Muscle layer of duodenum (tissue), 2 donors: Measurements from ENCODE around the gene FGF6.

Source experiments
- H3K27ac ChIP-seq: one replicate; pipeline ENCODE4 v1.7.0; 2013; ENCODE audit warnings: mild to moderate bottlenecking, low read length
- H3K27me3 ChIP-seq: one replicate; pipeline ENCODE4 v1.7.0; 2013; ENCODE audit warnings: low read depth, mild to moderate bottlenecking, control low read depth, low read length
- H3K36me3 ChIP-seq, 2 donors: one replicate each; pipeline ENCODE4 v1.7.0; 2013; ENCODE audit warnings: low read length in 2 of 2, control low read depth in 1 of 2, mild to moderate bottlenecking in 1 of 2; ENCODE audit not compliant: insufficient read depth in 2 of 2, control insufficient read depth in 1 of 2
- H3K4me1 ChIP-seq, 2 donors: one replicate each; pipeline ENCODE4 v1.7.0; 2013; ENCODE audit warnings: low read length in 2 of 2, mild to moderate bottlenecking in 2 of 2, control low read depth in 1 of 2, moderate library complexity in 1 of 2; ENCODE audit not compliant: insufficient read depth in 2 of 2, control insufficient read depth in 1 of 2
- H3K4me3 ChIP-seq, 2 donors: one replicate each; pipeline ENCODE4 v1.7.0; 2013; ENCODE audit warnings: low read length in 2 of 2, low read depth in 1 of 2, mild to moderate bottlenecking in 1 of 2
- H3K9me3 ChIP-seq, 2 donors: one replicate each; pipeline ENCODE4 v1.7.0; 2013; ENCODE audit warnings: low read length in 2 of 2, control low read depth in 1 of 2, mild to moderate bottlenecking in 1 of 2; ENCODE audit not compliant: control insufficient read depth in 1 of 2
- donor health status: healthy.

The FGF6 gene

DNA sequence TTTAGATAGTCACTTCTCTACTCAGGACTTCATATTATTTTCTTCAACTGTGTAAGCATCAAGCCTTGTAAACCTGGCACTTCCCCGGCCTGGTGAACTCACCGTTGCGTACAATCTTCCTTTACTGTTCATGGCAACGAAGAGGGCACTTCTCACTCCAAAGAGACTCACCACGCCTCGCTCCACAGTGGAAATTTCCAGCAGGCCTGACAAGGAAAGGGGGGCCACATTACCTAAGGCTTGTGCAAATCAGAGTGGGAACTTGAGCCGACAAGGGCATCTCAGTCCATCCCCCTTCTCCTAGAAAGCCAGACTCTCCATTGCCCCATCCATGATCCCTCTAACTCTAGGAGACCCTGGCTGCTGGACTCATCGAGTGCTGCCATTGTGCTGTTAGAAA is 1.6 kb downstream of the FGF6 start:
- H3K27ac ChIP-seq = no peak overlapping the region
- no peaks in the 10 kb centered on the region for H3K27me3 ChIP-seq
- no peaks in the 10 kb centered on the region for H3K9me3 ChIP-seq
- no peaks in the 10 kb centered on the region for H3K36me3 ChIP-seq
- H3K4me1 ChIP-seq = peaks cover 0 to 11% of the 10 kb centered on the region in 2 donors
- H3K4me3 ChIP-seq = no peak overlapping the region

DNA sequence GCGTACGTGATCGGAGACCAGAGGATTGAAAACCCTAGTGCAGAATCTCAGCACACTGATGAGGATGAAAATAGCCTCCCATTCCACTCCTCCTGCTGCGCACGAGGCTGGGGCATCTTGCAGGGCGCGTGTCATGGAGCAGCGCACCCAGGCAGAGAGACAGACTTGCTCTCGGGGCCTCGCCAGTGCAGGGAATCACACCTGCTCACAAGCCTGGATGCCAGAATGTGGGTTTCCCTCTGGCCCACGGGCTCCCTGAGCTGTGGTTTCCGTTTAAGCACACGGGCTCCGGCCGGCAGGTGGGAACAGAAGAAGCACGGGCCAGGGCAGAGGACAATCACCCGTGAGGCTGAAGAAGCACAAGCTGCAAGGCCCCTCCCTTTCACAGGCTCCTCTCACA is 2.0 kb downstream of the FGF6 start:
- no peaks in the 10 kb centered on the region for H3K27me3 ChIP-seq
- no peak overlapping the region for H3K27ac ChIP-seq
- H3K4me1 ChIP-seq = peaks cover 0 to 11% of the 10 kb centered on the region in 2 donors
- no peak overlapping the region for H3K4me3 ChIP-seq
- H3K9me3 ChIP-seq = no peaks in the 10 kb centered on the region
- H3K36me3 ChIP-seq = no peaks in the 10 kb centered on the region

- Histone ChIP-seq H3K9me3 (no peaks in the 10 kb centered on the region), H3K27ac (no peak overlapping the region), H3K4me1 (peaks cover 0 to 11% of the 10 kb centered on the region in 2 donors), H3K27me3 (no peaks in the 10 kb centered on the region), H3K36me3 (no peaks in the 10 kb centered on the region), H3K4me3 (no peak overlapping the region)
These were observed 4.0 kb downstream of the FGF6 start for GRCh38 chr12:4441355-4442335.

- no peak overlapping the region for H3K4me3 ChIP-seq
- no peaks in the 10 kb centered on the region for H3K27me3 ChIP-seq
- no peaks in the 10 kb centered on the region for H3K9me3 ChIP-seq
- H3K4me1 ChIP-seq = peaks cover 0 to 11% of the 10 kb centered on the region in 2 donors
- no peaks in the 10 kb centered on the region for H3K36me3 ChIP-seq
- H3K27ac ChIP-seq = no peak overlapping the region
These were observed 5.3 kb downstream of the FGF6 start for GRCh38 chr12:4440187-4440941.

GRCh38 chr12:4439736-4440135 is 5.9 kb downstream of the FGF6 start:
- H3K4me3 ChIP-seq = no peak overlapping the region
- H3K27ac ChIP-seq = no peak overlapping the region
- H3K27me3 ChIP-seq = no peaks in the 10 kb centered on the region
- H3K36me3 ChIP-seq = no peaks in the 10 kb centered on the region
- H3K9me3 ChIP-seq = no peaks in the 10 kb centered on the region
- H3K4me1 ChIP-seq = peaks cover 0 to 11% of the 10 kb centered on the region in 2 donors

GRCh38 chr12:4438834-4439596 is 6.6 kb downstream of the FGF6 start:
- peaks cover 0 to 11% of the 10 kb centered on the region in 2 donors for H3K4me1 ChIP-seq
- H3K27ac ChIP-seq = no peak overlapping the region
- H3K27me3 ChIP-seq = no peaks in the 10 kb centered on the region
- no peaks in the 10 kb centered on the region for H3K9me3 ChIP-seq
- no peak overlapping the region for H3K4me3 ChIP-seq
- H3K36me3 ChIP-seq = no peaks in the 10 kb centered on the region

DNA sequence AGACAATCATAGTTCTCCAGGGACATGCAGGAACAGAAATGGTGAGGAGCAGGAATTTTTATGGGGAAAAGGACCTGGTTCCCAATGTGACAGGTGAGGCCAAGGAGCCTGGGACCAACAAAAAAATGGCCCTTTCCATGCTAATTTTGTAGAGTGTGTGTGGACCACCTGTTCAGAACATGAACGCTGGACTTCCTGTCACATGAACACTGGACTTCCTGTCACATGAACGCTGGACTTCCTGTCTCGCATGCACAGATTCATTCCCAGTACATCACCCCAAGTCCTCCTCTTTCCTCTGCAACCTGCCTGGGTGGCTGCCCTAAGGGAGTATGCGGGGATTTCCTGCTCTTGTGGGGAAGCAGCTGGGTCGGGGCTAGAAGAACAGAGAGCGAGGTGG is 10.1 kb downstream of the FGF6 start:
- Histone ChIP-seq H3K27ac (no peak overlapping the region), H3K27me3 (no peaks in the 10 kb centered on the region), H3K9me3 (no peaks in the 10 kb centered on the region), H3K4me1 (no peaks in the 10 kb centered on the region), H3K36me3 (no peaks in the 10 kb centered on the region), H3K4me3 (no peak overlapping the region)

- H3K36me3 ChIP-seq = no peaks in the 10 kb centered on the region
- no peaks in the 10 kb centered on the region for H3K4me1 ChIP-seq
- H3K27ac ChIP-seq = no peak overlapping the region
- H3K9me3 ChIP-seq = no peaks in the 10 kb centered on the region
- no peaks in the 10 kb centered on the region for H3K27me3 ChIP-seq
- H3K4me3 ChIP-seq = no peak overlapping the region
These were observed 10.7 kb downstream of the FGF6 start for GRCh38 chr12:4434706-4435425.

GRCh38 chr12:4434301-4434700 is 11.3 kb downstream of the FGF6 start:
- Histone ChIP-seq H3K4me1 (no peaks in the 10 kb centered on the region), H3K4me3 (no peak overlapping the region), H3K36me3 (no peaks in the 10 kb centered on the region), H3K27me3 (no peaks in the 10 kb centered on the region), H3K27ac (no peak overlapping the region), H3K9me3 (no peaks in the 10 kb centered on the region)

DNA sequence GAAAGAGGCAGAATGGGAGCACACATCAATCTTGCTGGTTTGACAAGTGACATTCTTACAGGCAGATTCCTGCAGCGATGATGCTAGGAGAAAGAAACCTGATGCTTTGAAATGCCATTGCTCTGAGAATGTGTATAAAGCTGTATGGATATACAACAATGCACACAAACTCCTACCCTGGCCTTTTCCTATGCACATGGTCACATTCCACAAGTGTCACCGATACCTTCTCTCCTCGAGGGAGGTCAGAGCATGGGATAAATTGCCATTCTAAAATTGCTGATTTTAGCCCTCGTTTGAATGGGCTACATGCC is 11.9 kb downstream of the FGF6 start:
- no peak overlapping the region for H3K27ac ChIP-seq
- H3K9me3 ChIP-seq = no peaks in the 10 kb centered on the region
- H3K4me3 ChIP-seq = no peak overlapping the region
- H3K27me3 ChIP-seq = no peaks in the 10 kb centered on the region
- no peaks in the 10 kb centered on the region for H3K4me1 ChIP-seq
- H3K36me3 ChIP-seq = no peaks in the 10 kb centered on the region
